HG03558 (cell line): ENCODE data around the gene AFF3.

ENCODE experiments used
- ATAC-seq: cut with Tn5 transposase; IDR thresholded peaks from one replicate; pipeline ENCODE4 v1.9.1; 2021; ENCODE audit warnings: moderate number of reproducible peaks; ENCODE audit not compliant: unreplicated experiment; ENCODE audit errors: extremely low read depth

Gene AFF3

DNA sequence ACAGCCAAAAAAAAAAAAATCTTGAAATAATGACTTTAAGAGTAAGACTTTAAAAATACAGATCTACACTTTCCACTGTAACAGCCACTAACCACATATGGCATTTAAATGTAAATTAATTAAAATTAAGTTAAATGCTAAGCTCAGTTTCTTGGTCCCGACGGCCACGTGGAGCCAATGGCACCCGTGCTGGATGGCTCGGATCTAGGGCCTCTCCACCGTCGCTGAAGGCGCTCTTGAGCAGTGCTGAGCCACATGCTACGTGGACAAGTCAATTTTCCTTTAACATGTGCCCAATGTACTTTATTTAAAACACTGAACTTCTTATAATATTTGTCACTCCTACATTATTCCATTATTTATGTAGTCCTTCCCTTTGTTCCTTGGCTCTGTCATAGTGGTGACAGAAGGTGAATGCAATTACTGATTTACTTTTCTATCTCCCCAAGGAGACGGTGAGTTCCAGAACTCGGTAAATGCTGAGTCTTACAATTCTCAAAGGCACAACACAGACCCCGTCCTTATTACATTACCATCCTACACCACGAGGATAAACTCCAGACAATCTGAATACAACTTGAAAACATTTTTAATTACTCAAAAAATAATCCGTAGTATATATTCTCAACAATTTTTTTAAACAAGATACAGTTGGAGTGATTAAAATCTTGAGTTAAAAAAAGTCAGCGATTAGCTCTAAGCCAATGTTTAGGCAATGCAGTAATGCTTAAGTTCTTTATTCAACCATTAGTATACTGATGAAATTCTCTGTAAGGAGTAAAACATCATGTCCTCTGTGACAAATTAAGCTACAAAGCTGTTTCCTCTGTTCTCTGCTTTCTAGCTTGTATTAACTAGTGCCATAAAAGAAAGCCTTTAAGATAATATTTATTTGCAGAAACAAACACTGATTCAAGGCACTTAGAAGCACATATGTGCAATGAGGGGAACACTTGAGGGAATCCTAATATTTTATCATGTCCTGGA lies 95.1 kb downstream of the AFF3 start:
- no peak for ATAC-seq

DNA sequence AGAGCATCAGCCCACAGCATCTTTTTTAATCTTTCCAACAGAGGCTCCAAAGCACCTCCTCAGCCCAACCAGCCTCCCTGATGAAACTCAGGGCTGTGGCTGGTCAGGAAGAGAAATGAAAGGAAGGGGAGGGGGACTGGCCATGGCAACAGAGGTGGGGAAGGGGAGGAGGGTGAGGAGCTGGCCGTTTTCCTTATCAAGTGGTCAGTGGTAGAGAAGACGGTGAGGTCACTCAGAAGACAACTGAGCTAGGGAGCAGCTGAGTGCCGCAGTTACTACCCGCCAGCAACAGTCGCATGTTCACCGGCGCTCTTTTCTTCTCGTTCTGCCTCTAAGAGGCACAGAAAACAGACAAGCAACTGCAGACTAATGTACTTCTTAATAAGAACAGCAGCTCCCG lies 97.4 kb downstream of the AFF3 start:
- no peak for ATAC-seq

DNA sequence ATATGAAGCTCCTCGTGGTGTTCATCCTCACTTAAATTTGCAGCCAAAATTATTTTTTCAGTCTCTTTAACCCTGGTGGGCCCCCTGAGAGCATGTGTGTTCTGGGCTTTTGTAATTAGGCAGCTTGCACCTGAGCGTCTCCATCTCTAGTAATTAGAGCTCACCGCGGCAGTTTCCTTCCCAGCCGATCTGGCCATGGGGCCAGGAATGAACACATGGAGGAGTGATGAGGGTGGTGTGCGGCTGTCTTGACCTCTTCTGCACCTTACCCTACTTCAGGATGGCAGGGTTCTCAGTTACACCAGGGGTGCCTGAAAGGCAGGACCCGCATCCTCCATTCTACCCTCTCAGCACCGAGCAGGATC lies 98.5 kb downstream of the AFF3 start:
- no peak for ATAC-seq

DNA sequence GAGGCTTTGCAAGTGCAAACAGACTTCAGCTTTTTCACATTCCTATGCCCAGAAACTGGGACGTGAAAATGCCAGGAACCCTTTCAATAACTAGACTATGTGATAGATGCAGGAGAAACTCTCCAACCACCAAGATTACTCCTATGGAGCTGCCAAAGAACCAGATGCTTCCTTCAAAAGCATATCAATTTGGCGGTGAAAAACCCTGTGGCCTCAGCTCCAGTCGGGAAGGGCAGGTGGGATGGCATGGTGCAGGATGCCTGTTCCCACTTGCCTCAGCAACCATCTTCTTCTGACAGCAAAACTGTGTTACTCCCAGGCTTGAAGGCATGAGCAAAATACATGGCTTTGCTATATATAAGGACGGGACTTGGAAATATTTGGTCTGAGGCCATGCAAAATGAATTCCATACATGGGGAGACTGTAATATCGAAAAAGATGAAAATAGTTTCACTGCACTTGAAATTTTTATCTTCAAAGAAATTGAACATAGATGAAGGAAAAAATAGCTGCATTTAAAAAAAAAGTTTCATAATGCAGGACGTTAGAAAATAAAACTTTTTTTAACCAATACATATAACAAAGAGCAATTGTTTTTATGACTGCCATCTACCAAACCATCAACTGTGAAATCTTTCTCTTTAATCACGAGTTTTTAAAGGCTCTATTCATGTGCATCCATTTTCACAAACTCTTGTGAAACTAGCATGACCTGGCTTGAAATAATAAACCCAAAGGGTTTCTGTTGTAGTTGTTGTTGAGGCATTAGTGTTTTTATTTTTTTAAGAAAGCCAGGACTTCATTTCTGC lies 99.1 kb downstream of the AFF3 start:
- ATAC-seq, result no peak

DNA sequence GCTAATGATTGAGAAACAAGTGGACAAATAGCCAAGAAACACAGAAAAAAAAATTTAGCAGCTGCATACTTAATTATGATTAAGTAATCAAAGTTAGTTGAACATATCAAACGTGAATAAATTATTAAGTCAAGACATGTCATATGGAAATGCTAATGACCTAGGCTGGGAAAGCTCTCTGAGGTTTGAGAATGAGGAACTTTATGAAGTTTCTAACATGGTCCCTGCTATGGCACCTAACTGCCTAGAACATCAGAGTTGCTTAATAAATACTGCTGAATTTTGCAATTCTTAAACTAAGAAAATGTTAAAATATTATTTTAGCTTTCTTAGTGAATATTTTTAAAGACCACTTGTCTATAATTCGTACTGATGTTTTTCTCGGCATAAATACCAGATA lies 99.8 kb downstream of the AFF3 start:
- no peak for ATAC-seq

DNA sequence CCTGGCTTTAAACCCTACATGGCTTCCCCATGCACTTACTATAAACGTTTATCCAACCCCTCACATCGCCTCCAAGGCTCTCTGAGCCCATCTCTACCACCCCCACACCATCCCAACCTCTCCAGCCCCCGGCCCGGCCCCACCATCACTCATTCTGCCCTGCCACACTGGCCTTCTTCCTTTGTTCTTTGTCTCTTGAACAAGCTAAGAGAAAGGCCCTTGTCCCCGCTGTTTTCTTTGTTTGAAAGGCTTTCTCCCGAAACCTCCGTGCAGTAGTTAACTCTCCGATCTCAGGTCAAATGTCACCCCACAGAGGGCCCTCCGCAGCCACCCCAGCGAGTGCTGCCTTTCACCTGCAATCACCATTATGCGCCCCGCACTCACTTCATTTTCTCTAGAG lies 100.4 kb downstream of the AFF3 start:
- no peak for ATAC-seq

DNA sequence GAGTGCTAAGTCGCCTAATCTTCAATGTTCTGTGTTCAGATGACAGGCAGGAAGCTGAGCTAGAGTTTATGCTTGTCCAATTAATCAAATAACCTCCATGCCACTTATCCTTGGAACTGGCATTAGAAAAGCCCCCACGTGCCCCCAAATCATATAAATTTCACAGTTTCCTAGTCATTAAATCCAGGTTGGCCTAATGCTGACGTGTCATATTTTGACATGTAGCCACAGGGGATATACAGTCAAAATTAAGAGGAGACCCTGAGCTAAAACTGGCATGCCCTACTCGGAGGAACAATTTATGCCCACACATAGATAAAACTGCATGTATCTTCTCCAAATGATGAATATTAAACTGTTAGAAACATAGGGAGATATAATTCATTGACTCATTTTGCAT lies 101.0 kb downstream of the AFF3 start:
- no peak for ATAC-seq

DNA sequence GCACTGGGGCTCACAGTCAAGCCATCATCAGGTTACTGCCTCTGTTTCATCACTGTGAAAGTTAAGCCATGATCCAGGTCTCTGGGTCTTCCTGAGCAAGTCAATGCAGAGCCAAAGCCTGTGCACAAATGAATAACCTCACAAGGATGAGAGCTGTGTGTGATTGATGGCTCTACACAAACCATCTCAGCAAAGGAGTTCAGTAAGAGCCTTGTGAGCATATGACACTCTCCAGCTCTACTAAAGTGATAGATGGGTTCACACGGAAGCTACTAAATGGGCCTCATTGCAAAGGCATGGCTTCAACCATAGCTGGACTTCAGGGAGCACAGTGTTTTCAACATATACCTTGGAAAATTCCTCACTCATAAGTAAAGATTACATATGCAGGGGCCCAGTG lies 101.5 kb downstream of the AFF3 start:
- no peak for ATAC-seq

DNA sequence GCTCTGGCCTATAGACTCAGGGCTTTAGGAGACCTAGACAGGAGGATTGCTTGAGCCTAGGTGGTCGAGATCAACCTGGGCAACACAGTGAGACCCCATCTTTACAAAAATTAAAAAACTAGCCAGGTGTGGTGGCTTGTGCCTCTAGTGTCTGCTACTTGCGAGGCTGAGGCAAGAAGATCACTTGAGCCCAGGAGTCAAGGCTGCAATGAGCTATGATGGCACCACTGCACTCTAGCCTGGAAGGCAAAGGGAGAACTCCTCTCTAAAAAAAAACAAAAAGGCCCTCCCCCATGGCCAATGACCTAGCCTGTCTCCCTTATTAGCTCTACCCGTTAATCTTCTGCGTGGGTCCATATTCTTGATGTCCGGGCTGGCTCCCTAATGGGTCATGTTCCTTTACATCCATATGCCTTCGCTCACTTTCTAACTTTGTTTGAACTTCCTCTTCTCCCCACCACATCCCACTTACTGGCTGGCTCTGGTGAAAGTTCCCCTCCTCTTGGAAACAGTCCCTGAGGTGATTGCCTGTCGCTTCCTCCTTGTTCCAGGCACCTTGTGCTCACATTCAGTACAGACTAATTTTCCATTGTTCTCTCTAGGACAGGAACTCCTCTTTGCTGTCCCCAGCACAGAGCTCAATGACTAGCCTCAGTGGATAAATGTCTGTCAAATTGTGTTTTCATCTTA lies 103.0 kb downstream of the AFF3 start:
- ATAC-seq, result no peak

DNA sequence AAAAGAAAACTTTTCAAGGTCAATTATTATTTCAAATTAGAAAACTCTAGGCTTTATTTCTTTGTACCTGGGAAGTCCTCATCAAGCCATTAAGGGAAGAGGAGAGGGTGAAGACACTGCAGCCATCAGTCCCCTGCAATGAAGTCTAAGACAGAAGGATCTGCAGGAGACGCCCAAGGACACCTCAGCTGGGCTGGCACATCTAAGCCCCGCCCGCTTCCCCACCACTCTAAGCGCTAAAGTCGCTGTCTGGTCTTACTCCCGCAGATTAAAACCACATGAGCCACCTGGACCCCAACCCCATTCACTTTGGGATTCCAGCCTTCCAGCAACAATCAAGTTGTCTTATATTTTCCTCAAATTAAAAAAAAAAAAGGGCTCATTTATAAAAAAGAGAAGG lies 104.4 kb downstream of the AFF3 start:
- ATAC-seq, result no peak

DNA sequence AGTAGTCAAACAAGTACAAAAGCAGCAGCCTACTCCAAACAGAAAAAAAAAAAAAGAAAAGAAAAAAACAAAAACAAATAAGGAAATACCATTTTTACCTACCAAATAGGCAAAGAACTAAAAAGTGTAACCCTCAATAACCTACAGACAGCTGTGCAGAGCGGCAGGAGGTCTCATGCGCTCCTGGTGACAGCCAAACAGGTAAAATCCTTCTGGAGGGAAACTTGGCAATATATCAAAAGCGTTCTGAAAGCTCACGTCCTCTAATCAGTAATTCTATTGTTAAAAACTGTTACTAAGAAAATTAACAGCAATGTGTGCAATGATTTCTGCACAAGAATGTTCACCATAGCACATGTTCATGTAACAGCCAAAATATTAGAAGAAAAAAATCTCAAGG lies 105.6 kb downstream of the AFF3 start:
- no peak for ATAC-seq

DNA sequence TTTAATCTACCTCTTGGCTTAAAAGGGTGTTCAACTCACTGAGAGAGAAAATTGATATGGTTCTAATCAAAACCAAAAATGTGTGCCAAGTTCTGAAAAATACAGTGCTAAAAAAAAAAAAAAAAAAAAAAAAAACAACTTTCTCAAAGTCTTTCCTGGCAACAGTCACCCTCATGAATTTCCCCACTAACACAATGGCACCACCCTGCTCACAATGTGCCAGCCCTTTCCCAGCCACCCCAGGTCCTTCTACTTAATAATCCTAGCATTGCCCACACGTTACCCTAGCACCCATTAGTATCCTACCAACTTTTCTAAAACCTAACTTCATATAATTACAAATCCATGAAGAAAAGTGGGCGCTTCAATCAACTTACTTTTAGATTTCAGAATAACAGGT lies 106.4 kb downstream of the AFF3 start:
- no peak for ATAC-seq

DNA sequence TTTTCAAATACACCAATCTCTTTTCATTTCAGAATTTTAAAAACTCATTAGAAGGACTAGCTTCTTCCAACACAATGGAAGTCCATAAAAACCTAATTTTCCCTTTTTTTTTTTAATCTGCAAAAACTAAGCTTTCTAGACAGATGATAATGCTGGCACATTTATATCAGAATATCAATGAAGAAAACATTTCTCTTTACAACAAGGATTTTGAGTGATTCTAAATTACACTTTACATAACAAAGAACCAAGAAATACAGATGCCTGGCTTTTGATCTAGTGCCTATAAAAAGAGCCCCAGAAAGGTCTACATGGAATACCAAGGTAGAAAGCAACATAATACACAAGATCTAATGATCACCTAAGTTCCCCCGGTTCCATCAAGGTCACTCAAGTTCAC lies 108.0 kb downstream of the AFF3 start:
- no peak for ATAC-seq

DNA sequence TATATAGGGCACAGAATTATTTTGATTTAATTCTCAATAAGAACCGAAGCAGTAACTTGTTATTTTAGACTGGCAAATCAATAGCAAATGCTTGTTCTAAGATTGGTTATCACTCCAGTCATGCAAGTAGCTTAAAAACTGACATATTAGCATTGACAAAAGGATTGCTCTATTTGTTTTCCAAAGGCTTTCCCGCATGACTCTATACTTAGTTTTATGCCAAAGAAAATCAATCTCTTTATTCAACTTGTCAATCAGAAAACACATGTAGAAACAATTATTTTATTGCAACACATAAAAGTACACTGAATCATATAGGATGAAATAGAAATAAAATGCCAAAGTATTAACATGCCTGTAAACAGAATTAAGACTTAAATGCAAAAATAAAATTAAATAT lies 108.4 kb downstream of the AFF3 start:
- ATAC-seq, result no peak

DNA sequence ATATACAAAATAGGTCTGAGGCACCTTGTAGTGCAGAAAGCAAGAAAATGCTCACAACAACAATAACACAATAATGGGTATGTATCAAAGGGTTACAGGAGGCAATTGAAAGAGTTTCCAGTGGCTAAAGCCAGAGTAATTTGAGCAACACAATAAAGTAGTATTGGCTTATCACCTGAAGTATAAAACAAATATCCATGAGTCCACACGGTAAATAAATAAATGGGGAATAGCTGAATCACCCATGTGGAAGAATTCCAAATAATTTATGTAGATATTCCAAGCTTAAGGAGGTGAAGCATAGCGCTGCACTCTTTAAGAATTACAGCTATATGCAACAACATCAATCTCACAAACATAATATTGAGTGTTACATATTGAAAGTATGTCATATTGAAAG lies 110.8 kb downstream of the AFF3 start:
- ATAC-seq, result no peak

DNA sequence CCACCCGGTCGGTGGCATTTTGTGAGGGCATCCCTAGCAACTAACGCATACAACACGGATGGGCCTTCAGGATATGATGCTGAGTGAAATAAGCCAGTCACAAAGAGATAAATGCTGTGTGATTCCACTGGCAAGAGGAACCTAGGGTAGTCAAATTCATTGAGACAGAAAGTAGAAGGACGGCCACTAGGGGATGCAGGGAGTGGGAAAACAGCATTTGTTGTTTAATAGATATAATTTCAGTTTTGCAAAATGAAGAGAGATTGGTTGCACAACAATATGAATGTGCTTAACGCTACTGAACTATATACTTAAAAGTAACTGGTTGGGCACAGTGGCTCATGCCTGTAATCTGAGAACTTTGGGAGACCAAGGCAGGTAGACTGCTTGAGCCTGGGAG lies 112.9 kb downstream of the AFF3 start:
- no peak for ATAC-seq

DNA sequence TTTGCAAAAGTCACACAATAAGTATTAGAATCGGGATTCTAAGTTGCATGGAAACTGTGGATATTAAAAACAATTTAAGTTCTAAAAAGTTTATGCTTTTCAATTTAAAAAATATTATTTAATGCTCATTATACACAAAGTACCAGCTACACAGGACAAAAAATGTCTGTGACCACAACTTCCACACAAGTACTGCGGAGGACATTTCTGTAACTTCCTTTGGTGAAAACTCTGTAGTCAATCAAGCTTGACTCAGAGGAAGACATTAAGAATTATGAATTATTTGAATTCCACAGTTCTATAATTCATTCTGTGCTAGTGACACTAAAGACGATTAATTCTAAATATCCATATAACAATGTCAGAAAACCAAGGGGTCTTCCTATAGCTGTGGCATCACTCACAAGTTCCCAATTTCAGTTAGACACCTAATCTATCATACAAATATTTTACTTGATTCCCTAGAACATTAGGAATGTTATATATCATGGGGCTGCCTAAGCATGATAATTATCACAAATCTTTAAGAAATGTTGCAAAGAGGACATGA lies 120.5 kb downstream of the AFF3 start:
- no peak for ATAC-seq

DNA sequence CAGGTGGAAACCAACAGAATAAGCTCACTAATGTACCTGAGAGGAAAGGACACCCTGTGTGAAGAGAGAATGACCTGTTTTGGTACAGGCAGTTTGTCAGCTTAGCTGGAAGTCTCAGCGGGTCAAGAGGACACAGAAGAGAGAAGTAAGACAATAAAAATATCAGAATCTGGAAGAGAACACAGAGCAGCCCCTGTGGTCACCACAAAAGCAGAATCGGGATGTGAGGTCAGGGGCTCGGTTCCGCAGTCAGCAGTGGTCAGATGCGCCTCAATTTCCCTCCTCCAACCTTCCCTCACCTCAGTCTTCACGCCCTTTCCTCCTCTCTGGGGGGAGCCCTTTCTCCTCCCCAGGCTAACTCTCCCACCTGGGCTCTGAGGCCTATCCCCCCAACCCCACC lies 122.9 kb downstream of the AFF3 start:
- no peak for ATAC-seq

DNA sequence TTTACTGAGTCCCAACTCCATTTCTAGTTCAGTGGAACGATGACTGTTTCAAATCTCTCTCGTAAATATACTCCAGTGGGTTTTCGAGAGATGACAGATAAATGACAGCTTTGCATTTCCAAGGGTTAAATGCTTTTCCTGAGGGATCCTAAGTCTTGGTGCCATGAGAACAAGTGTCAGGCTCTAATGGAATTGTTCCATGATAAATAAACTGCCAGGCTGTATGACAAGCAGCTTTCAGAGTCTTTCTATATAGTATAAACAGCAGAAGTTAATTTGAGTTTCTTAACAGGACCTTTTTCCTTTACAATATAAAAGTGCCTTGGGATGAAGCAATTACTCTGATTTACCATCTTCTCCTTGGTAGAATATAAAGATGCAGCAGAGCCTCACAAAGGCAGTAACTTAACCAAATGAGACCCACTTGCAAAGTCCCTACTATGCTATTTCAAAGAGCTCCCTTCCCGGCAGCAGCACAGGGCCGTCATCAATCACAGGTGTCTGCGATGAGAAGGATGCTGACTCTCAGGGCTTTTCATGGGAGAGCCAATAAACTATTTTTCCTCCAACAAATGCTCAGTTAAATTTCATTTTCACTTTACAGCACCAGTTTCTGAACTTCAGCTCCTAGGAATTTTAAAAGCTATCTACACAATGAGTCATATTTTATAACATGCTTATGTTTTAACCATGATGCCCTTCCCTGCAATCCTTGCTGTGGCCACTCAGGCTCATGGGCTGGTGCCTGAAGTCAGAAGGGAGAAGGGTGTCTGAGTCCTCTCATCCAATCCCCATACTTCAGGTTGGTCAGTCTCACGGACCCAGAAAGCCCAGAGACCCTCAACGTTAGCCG lies 123.8 kb downstream of the AFF3 start:
- no peak for ATAC-seq

DNA sequence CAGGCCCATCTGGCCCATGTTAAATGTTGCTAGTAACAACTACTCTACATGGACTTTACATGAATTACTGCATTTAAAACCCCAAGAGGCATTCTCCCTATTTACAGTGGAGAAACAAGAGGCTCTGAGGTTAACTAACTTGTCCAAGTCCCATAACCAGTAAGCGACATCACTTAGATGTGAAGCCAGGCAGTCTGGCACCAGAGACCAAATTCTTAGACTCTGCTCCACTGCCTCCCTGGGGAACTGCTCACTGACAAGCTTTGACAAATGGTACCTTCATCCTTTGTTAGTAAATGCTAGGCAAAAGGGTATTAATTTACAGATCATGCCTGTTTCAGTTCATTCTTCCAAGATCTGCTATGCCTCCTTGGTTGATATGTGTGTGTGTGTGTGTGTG lies 124.8 kb downstream of the AFF3 start:
- no peak for ATAC-seq
